Measurements from ENCODE around the gene SETD3. TPM values are rescaled to one million over a fixed set of nuclear protein-coding genes. Genes with fewer than 3 reads are reported as not detected.

Gene SETD3
- total and polyA plus RNA-seq, 10 of the 15 experiments (the other 5 are each of a cell fraction or from before 2014, with no cell fraction given), result 11.3 to 44.2 (median 36.5) TPM

DNA sequence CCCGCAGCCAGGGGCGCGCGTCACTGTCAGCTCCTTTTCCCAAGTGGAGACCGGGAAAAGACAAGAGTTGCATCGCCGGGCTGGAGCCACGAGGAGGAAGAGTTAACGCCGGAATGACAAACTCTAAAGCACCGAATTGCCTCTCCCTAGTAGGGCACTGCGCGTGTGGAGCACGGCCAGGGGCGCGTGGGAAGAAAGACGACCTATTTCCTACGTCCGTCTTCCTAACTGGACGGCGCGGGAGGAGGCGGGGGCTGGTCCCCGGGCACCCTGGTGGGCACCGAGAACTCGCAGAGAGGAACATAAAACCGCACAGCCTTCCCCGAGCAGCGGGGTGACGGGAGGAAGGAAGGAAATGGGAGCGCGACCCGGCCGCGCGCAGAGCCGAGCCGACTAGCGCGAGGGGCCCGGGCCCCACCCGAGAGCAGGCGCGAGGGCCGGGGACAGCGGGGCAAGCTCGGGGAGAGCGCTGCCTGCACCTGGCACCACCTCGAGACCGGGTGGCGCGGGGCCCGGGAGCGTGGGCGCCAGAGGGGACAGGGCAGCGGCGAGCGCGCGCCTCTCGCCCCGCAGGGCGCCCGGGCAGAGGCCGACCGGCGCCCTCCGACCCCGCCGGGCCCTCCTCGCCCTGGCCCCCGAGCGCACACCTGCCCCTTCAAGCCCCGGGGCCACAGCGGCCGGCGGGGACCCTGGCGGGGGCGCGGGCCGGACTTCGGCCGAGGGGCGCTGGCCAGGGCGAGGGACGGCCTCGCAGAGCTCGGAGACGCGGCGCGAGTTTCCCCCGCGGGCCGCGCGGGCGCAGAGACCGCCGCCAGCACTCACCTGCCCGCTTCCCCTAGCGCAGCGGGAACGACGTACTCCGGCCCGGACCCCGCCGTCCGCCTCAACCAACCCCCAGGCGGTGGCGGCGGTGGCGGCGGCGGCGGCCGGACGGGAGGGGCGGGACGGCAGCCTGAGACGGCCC is at the start of gene SETD3 (continued):
- no peak for TF ChIP-seq RFX5 (IDR thresholded peaks at IDR 0.05; ENCODE audit: low read depth, low read length)
- no peak for TF ChIP-seq HCFC1 (IDR thresholded peaks at IDR 0.05; ENCODE audit: low read length)
- no peak for TF ChIP-seq SIX5 (IDR thresholded peaks at IDR 0.05; ENCODE audit: low read depth, low read length, severe bottlenecking)
- TF ChIP-seq, protein P1, sequence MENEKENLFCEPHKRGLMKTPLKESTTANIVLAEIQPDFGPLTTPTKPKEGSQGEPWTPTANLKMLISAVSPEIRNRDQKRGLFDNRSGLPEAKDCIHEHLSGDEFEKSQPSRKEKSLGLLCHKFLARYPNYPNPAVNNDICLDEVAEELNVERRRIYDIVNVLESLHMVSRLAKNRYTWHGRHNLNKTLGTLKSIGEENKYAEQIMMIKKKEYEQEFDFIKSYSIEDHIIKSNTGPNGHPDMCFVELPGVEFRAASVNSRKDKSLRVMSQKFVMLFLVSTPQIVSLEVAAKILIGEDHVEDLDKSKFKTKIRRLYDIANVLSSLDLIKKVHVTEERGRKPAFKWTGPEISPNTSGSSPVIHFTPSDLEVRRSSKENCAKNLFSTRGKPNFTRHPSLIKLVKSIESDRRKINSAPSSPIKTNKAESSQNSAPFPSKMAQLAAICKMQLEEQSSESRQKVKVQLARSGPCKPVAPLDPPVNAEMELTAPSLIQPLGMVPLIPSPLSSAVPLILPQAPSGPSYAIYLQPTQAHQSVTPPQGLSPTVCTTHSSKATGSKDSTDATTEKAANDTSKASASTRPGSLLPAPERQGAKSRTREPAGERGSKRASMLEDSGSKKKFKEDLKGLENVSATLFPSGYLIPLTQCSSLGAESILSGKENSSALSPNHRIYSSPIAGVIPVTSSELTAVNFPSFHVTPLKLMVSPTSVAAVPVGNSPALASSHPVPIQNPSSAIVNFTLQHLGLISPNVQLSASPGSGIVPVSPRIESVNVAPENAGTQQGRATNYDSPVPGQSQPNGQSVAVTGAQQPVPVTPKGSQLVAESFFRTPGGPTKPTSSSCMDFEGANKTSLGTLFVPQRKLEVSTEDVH (IDR thresholded peaks at IDR 0.05; ENCODE audit: low read depth, partially characterized antibody), result no peak
- TF ChIP-seq NBN (IDR thresholded peaks at IDR 0.05), result no peak
- no peak for TF ChIP-seq ESRRA (IDR thresholded peaks at IDR 0.05; ENCODE audit: low read length)
- TF ChIP-seq, protein P2, sequence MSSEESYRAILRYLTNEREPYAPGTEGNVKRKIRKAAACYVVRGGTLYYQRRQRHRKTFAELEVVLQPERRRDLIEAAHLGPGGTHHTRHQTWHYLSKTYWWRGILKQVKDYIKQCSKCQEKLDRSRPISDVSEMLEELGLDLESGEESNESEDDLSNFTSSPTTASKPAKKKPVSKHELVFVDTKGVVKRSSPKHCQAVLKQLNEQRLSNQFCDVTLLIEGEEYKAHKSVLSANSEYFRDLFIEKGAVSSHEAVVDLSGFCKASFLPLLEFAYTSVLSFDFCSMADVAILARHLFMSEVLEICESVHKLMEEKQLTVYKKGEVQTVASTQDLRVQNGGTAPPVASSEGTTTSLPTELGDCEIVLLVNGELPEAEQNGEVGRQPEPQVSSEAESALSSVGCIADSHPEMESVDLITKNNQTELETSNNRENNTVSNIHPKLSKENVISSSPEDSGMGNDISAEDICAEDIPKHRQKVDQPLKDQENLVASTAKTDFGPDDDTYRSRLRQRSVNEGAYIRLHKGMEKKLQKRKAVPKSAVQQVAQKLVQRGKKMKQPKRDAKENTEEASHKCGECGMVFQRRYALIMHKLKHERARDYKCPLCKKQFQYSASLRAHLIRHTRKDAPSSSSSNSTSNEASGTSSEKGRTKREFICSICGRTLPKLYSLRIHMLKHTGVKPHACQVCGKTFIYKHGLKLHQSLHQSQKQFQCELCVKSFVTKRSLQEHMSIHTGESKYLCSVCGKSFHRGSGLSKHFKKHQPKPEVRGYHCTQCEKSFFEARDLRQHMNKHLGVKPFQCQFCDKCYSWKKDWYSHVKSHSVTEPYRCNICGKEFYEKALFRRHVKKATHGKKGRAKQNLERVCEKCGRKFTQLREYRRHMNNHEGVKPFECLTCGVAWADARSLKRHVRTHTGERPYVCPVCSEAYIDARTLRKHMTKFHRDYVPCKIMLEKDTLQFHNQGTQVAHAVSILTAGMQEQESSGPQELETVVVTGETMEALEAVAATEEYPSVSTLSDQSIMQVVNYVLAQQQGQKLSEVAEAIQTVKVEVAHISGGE (CRISPR knock-in tag; IDR thresholded peaks at IDR 0.05), result no peak
- TF ChIP-seq IKZF1 (conservative IDR thresholded peaks at IDR 0.05), result peak; percentile 66
- TF ChIP-seq YBX1 (IDR thresholded peaks at IDR 0.05), result no peak
- no peak for TF ChIP-seq FOXK2 (IDR thresholded peaks at IDR 0.05)
- TF ChIP-seq POU2F2 (IDR thresholded peaks at IDR 0.05; ENCODE audit: borderline replicate concordance, low read depth, low read length), result no peak
- no peak for TF ChIP-seq CHD4 (IDR thresholded peaks at IDR 0.05)
- no peak for TF ChIP-seq TAF1 (IDR thresholded peaks at IDR 0.05; ENCODE audit: borderline replicate concordance, low read depth, low read length)
- TF ChIP-seq ZNF687 (IDR thresholded peaks at IDR 0.05), result no peak
- no peak for TF ChIP-seq ZNF384 (IDR thresholded peaks at IDR 0.05; ENCODE audit: borderline replicate concordance, low read depth, low read length)
- 0 out of 2 replicates have a peak, but pooled peaks have one; percentile 53 for TF ChIP-seq SMARCA5 (IDR thresholded peaks at IDR 0.05)

Measured in GM12878 (cell line).